Left ventricle myocardium inferior (tissue), 1 donor: ENCODE results near the gene SH2D5. TPM values are rescaled to one million over a fixed set of nuclear protein-coding genes. Genes with fewer than 3 reads are reported as not detected.
A peak's percentile ranks its signal among the peaks of the same experiment; 100 is the strongest.
"Not testable (repeated sequence)": the region's sequence is repeated elsewhere in the genome, so short reads cannot be mapped to it uniquely, and the experiment has no call there.

ENCODE experiments used
- DNase-seq: peaks from one replicate; pipeline ENCODE4 v3.0.0-alpha.2; 2020
- H3K27ac ChIP-seq: fragments of 200-600 bp; replicated peaks from 2 replicates; pipeline ENCODE4 v1.8.0; 2021
- H3K27me3 ChIP-seq: fragments of 200-600 bp; 2 replicates; pipeline ENCODE4 v1.8.0; 2021; ENCODE audit warnings: low read depth
- H3K36me3 ChIP-seq: fragments of 200-600 bp; 2 replicates; pipeline ENCODE4 v1.8.0; 2021
- H3K4me1 ChIP-seq: fragments of 200-600 bp; 2 replicates; pipeline ENCODE4 v1.8.0; 2021
- H3K4me3 ChIP-seq: fragments of 200-600 bp; 2 replicates; pipeline ENCODE4 v1.8.0; 2021; ENCODE audit warnings: mild to moderate bottlenecking, moderate library complexity
- H3K9me3 ChIP-seq: fragments of 200-600 bp; replicated peaks from 2 replicates; pipeline ENCODE4 v1.8.0; 2021
- CTCF ChIP-seq: fragments of 200-600 bp; IDR thresholded peaks from 2 replicates; pipeline ENCODE4 v1.8.0; 2021; ENCODE audit warnings: antibody characterized with exemption, mild to moderate bottlenecking, borderline replicate concordance
- intact Hi-C: fragments of 100-400 bp; cut with micrococcal nuclease; formaldehyde crosslinking; loops from one replicate; pipeline ENCODE4 v1.11.0; 2022
- total RNA-seq: library from RNA; stranded (reverse); fragmentation: NEBNext Ultra II Directional; extraction: Animal tissue kit (Norgen Biotek cat#: 25700); gene quantifications from one replicate; pipeline ENCODE4 v1.2.1, GENCODE V29; 2021
- donor health status: DM: no; HTN: yes; CAD: no; lungs with severe emphysema.

The SH2D5 gene
- total RNA-seq, 1 donor from 2014 or later, result not detected

- no peaks in the 10 kb centered on the region for H3K27me3 ChIP-seq
- intact Hi-C loops, result no loop called here
- H3K27ac ChIP-seq, result peak overlapping the region; percentile 94
- H3K4me1 ChIP-seq, result peaks cover 48% of the 10 kb centered on the region
- H3K9me3 ChIP-seq, result no peaks in the 10 kb centered on the region
- H3K36me3 ChIP-seq, result no peaks in the 10 kb centered on the region
- no peak for TF ChIP-seq CTCF
- peak overlapping the region; percentile 67 for H3K4me3 ChIP-seq
- peak; percentile 38 for DNase-seq
These were observed 49.8 kb downstream of the SH2D5 start for GRCh38 chr1:20682571-20683236.

- Histone ChIP-seq H3K27ac (peak overlapping the region; percentile 94), H3K4me3 (peak overlapping the region; percentile 67), H3K27me3 (no peaks in the 10 kb centered on the region), H3K4me1 (peaks cover 48% of the 10 kb centered on the region), H3K9me3 (no peaks in the 10 kb centered on the region), H3K36me3 (no peaks in the 10 kb centered on the region)
- no peak for DNase-seq
- intact Hi-C loops, result no loop called here
- TF ChIP-seq CTCF, result no peak
These were observed 50.5 kb downstream of the SH2D5 start for GRCh38 chr1:20681999-20682398.

- H3K27me3 ChIP-seq, result no peaks in the 10 kb centered on the region
- no peak overlapping the region for H3K4me3 ChIP-seq
- H3K27ac ChIP-seq, result no peak overlapping the region
- no peaks in the 10 kb centered on the region for H3K9me3 ChIP-seq
- no peaks in the 10 kb centered on the region for H3K36me3 ChIP-seq
- no peak for TF ChIP-seq CTCF
- no peak for DNase-seq
- intact Hi-C loops, result no loop called here
- peaks cover 35% of the 10 kb centered on the region for H3K4me1 ChIP-seq
These were observed 52.2 kb downstream of the SH2D5 start for GRCh38 chr1:20680269-20680668.

- Histone ChIP-seq H3K4me1 (peaks cover 19% of the 10 kb centered on the region), H3K9me3 (no peaks in the 10 kb centered on the region), H3K4me3 (no peak overlapping the region), H3K27me3 (no peaks in the 10 kb centered on the region), H3K36me3 (no peaks in the 10 kb centered on the region), H3K27ac (no peak overlapping the region)
- TF ChIP-seq CTCF, result no peak
- intact Hi-C loops, result no loop called here
- DNase-seq, result no peak
These were observed 53.9 kb downstream of the SH2D5 start for GRCh38 chr1:20678599-20678998.

- H3K9me3 ChIP-seq, intact Hi-C loops, DNase-seq, H3K27ac ChIP-seq, H3K27me3 ChIP-seq, H3K4me1 ChIP-seq, H3K36me3 ChIP-seq, H3K4me3 ChIP-seq: not testable (repeated sequence)
These were observed 58.9 kb downstream of the SH2D5 start for GRCh38 chr1:20673626-20674025.

GRCh38 chr1:20672265-20672632 is 60.3 kb downstream of the SH2D5 start:
- intact Hi-C loops, result no loop called here
- Histone ChIP-seq H3K27ac (no peak overlapping the region), H3K36me3 (no peaks in the 10 kb centered on the region), H3K4me1 (no peaks in the 10 kb centered on the region), H3K4me3 (no peak overlapping the region), H3K27me3 (no peaks in the 10 kb centered on the region), H3K9me3 (no peaks in the 10 kb centered on the region)
- no peak for DNase-seq
- no peak for TF ChIP-seq CTCF
